Neutrophil (primary cell): Measurements from ENCODE around the gene CCSER1.

Source experiments
- H3K27ac ChIP-seq: fragments of 200-600 bp; sonication (generic); 2 replicates; pipeline ENCODE4 v1.5.1; 2016; ENCODE audit warnings: mild to moderate bottlenecking, moderate library complexity
- H3K27me3 ChIP-seq: fragments of 200-600 bp; sonication (generic); 2 replicates; pipeline ENCODE4 v1.6.0; 2016; ENCODE audit warnings: mild to moderate bottlenecking
- H3K36me3 ChIP-seq: fragments of 200-600 bp; sonication (generic); 2 replicates; pipeline ENCODE4 v1.5.1; 2017
- H3K4me1 ChIP-seq, 2 experiments: fragments of 200-600 bp in 1 of 2; sonication (generic) in 1 of 2; 1 replicate in 1 of 2; 2 replicates in 1 of 2; pipeline versions ENCODE4 v1.5.1 to v1.6.1; 2013 to 2016; ENCODE audit warnings: low read depth in 1 of 2, low read length in 1 of 2, mild to moderate bottlenecking in 1 of 2, moderate library complexity in 1 of 2; ENCODE audit not compliant: control insufficient read depth in 1 of 2, insufficient read depth in 1 of 2
- H3K4me3 ChIP-seq, 2 experiments: fragments of 200-600 bp in 1 of 2; sonication (generic) in 1 of 2; 1 replicate in 1 of 2; 2 replicates in 1 of 2; pipeline ENCODE4 v1.5.1; 2013 to 2016; ENCODE audit warnings: low read depth in 1 of 2, low read length in 1 of 2, mild to moderate bottlenecking in 1 of 2, moderate library complexity in 1 of 2
- H3K9me3 ChIP-seq: fragments of 200-600 bp; sonication (generic); 2 replicates; pipeline ENCODE4 v1.5.1; 2016
- TF ChIP-seq, protein P1 (sequence below): fragments of 200-600 bp; sonication (generic); IDR thresholded peaks from 2 replicates; pipeline ENCODE4 v1.5.1; 2016; ENCODE audit warnings: antibody characterized with exemption

CCSER1 gene

DNA sequence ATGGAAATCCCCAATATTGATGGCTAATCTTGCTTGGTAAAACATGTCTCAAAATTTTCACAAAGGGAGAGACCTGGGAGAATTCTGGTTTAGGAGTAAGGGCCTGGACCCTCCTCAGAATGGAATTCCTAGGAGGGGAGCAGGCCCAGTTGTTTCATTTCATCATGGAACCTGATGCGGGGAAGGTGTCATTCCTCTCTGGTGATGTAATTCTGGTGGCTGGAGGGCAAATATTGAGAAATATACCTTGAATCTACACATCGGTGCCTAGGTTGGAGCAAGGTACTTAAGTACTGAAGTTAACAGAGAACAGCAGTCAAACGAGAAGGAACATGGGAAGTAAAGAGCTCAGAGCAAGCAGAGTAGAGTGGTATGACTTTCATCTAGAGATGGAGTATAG, 23.2 kb upstream of the CCSER1 start:
- TF ChIP-seq, protein P1, sequence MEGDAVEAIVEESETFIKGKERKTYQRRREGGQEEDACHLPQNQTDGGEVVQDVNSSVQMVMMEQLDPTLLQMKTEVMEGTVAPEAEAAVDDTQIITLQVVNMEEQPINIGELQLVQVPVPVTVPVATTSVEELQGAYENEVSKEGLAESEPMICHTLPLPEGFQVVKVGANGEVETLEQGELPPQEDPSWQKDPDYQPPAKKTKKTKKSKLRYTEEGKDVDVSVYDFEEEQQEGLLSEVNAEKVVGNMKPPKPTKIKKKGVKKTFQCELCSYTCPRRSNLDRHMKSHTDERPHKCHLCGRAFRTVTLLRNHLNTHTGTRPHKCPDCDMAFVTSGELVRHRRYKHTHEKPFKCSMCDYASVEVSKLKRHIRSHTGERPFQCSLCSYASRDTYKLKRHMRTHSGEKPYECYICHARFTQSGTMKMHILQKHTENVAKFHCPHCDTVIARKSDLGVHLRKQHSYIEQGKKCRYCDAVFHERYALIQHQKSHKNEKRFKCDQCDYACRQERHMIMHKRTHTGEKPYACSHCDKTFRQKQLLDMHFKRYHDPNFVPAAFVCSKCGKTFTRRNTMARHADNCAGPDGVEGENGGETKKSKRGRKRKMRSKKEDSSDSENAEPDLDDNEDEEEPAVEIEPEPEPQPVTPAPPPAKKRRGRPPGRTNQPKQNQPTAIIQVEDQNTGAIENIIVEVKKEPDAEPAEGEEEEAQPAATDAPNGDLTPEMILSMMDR = no peak
- H3K9me3 ChIP-seq = no peaks in the 10 kb centered on the region
- no peaks in the 10 kb centered on the region for H3K27me3 ChIP-seq
- no peak overlapping the region for H3K4me3 ChIP-seq
- H3K27ac ChIP-seq = no peak overlapping the region
- H3K36me3 ChIP-seq = no peaks in the 10 kb centered on the region
- H3K4me1 ChIP-seq = no peaks in the 10 kb centered on the region

DNA sequence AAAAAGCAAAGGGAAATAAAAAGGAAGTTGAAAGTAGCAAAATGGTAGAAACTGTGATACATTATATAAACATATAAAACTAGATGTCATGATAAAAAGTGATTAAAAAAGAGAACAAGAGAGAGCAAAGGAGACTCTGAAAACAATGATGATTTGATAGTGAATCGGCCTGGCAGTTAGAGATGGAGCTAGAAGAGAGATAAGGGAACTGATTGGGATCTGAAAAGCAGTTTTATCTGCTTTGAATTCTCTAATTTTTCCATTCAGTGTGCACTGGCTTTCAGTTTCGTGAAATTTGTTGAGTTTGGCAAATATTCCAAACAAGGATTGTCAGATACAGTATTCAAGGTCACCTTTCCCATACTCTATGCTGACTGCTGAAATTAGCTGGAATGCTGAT, 21.9 kb upstream of the CCSER1 start:
- no peaks in the 10 kb centered on the region for H3K9me3 ChIP-seq
- no peaks in the 10 kb centered on the region for H3K36me3 ChIP-seq
- H3K27ac ChIP-seq = no peak overlapping the region
- H3K27me3 ChIP-seq = no peaks in the 10 kb centered on the region
- H3K4me1 ChIP-seq = no peaks in the 10 kb centered on the region
- TF ChIP-seq, protein P1 = no peak
- no peak overlapping the region for H3K4me3 ChIP-seq

GRCh38 chr4:90112715-90113114, 14.5 kb upstream of the CCSER1 start:
- no peaks in the 10 kb centered on the region for H3K27me3 ChIP-seq
- no peaks in the 10 kb centered on the region for H3K9me3 ChIP-seq
- H3K36me3 ChIP-seq = no peaks in the 10 kb centered on the region
- no peak overlapping the region for H3K27ac ChIP-seq
- H3K4me3 ChIP-seq = no peak overlapping the region
- TF ChIP-seq, protein P1 = no peak
- H3K4me1 ChIP-seq = no peaks in the 10 kb centered on the region

- H3K36me3 ChIP-seq = no peaks in the 10 kb centered on the region
- H3K4me3 ChIP-seq = no peak overlapping the region
- no peaks in the 10 kb centered on the region for H3K4me1 ChIP-seq
- no peaks in the 10 kb centered on the region for H3K27me3 ChIP-seq
- no peaks in the 10 kb centered on the region for H3K9me3 ChIP-seq
- TF ChIP-seq, protein P1 = no peak
- no peak overlapping the region for H3K27ac ChIP-seq
Observed at GRCh38 chr4:90113881-90114457, 13.2 kb upstream of the CCSER1 start.

GRCh38 chr4:90118527-90119195, 8.5 kb upstream of the CCSER1 start:
- Histone ChIP-seq H3K4me1 (no peaks in the 10 kb centered on the region), H3K27me3 (peaks cover 4% of the 10 kb centered on the region), H3K27ac (no peak overlapping the region), H3K36me3 (no peaks in the 10 kb centered on the region), H3K9me3 (no peaks in the 10 kb centered on the region), H3K4me3 (no peak overlapping the region)
- TF ChIP-seq, protein P1 = no peak
